ENCODE data around the gene TMEM242.

DNA sequence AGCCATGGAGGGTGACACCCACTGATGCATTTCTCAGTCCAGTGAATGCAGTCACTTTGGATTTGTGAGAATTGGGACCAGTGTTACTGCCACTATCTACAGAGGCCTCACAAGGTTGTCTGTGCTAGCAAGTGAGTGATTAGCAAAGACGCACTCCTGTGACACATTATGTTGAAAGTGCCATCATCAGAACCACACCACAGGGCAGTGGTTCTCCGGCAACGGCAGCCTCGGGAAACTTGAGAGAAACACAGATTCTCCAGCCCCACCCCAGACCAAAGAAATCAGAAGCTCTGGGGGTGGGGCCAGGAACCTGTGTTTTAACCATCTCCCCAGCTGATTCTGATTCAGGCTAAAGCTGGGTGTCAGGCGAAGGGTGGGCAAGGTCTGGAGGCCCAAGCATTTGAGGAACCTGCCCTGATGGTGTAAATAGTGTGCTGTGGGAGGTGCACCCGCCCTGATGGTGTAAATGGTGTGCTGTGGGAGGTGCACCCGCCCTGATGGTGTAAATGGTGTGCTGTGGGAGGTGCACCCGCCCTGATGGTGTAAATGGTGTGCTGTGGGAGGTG, 39.9 kb downstream of the TMEM242 start:
- TF ChIP-seq POLR2AphosphoS5 (IDR thresholded peaks at IDR 0.05; ENCODE audit: low read depth, low read length) = no peak
- TF ChIP-seq, protein P1, sequence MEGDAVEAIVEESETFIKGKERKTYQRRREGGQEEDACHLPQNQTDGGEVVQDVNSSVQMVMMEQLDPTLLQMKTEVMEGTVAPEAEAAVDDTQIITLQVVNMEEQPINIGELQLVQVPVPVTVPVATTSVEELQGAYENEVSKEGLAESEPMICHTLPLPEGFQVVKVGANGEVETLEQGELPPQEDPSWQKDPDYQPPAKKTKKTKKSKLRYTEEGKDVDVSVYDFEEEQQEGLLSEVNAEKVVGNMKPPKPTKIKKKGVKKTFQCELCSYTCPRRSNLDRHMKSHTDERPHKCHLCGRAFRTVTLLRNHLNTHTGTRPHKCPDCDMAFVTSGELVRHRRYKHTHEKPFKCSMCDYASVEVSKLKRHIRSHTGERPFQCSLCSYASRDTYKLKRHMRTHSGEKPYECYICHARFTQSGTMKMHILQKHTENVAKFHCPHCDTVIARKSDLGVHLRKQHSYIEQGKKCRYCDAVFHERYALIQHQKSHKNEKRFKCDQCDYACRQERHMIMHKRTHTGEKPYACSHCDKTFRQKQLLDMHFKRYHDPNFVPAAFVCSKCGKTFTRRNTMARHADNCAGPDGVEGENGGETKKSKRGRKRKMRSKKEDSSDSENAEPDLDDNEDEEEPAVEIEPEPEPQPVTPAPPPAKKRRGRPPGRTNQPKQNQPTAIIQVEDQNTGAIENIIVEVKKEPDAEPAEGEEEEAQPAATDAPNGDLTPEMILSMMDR (IDR thresholded peaks at IDR 0.05; ENCODE audit: control extremely low read depth in 1 of 3, insufficient read depth in 1 of 3, low read depth in 1 of 3, low read length in 3 of 3) = no peak

Measured in H1 (cell line).